WTC11 (cell line): ENCODE results near the gene MAP4K1.

Source experiments
- CBFB ChIP-seq: sonication (generic); formaldehyde crosslinking; IDR thresholded peaks from 2 replicates; pipeline ENCODE4 v1.8.1; 2022; ENCODE audit warnings: mild to moderate bottlenecking, low read depth, missing genetic modification reagents
- CREB1 ChIP-seq: sonication (generic); formaldehyde crosslinking; IDR thresholded peaks from 2 replicates; pipeline ENCODE4 v1.8.0; 2023; ENCODE audit warnings: mild to moderate bottlenecking, missing genetic modification reagents
- ZNF138 ChIP-seq: sonication (generic); formaldehyde crosslinking; conservative IDR thresholded peaks from 2 replicates; pipeline ENCODE4 v1.8.1; 2022; ENCODE audit warnings: mild to moderate bottlenecking, moderate library complexity, missing genetic modification reagents
- ZNF423 ChIP-seq: fragments of 250-450 bp; sonication (Bioruptor Pico); IDR thresholded peaks from 2 replicates; pipeline ENCODE4 v2.1.2; 2022; ENCODE audit warnings: mild to moderate bottlenecking, moderate library complexity
- TF ChIP-seq, protein P1 (sequence below): sonication (generic); formaldehyde crosslinking; IDR thresholded peaks from 2 replicates; pipeline ENCODE4 v1.8.1; 2023; ENCODE audit warnings: mild to moderate bottlenecking, missing genetic modification reagents
- TF ChIP-seq, protein P2 (sequence below): fragments of 200-600 bp; IDR thresholded peaks from 2 replicates; pipeline ENCODE4 v1.8.0; 2022; ENCODE audit warnings: antibody characterized with exemption
- TF ChIP-seq, protein P3 (sequence below): sonication (generic); formaldehyde crosslinking; IDR thresholded peaks from 2 replicates; pipeline ENCODE4 v1.8.1; 2023; ENCODE audit warnings: mild to moderate bottlenecking, missing genetic modification reagents, moderate library complexity
- TF ChIP-seq, protein P4 (sequence below): sonication (generic); formaldehyde crosslinking; IDR thresholded peaks from 2 replicates; pipeline ENCODE4 v1.8.0; 2022; ENCODE audit warnings: mild to moderate bottlenecking, missing genetic modification reagents
- TF ChIP-seq, protein P5 (sequence below): fragments of 250-450 bp; sonication (Bioruptor Pico); conservative IDR thresholded peaks from 2 replicates; pipeline ENCODE4 v1.9.0; 2021; ENCODE audit warnings: mild to moderate bottlenecking
- TF ChIP-seq, protein P6 (sequence below): sonication (generic); formaldehyde crosslinking; IDR thresholded peaks from 2 replicates; pipeline ENCODE4 v1.8.1; 2022; ENCODE audit warnings: low read depth, mild to moderate bottlenecking, moderate library complexity, missing genetic modification reagents, borderline replicate concordance
- TF ChIP-seq, protein P7 (sequence below): sonication (generic); formaldehyde crosslinking; IDR thresholded peaks from 2 replicates; pipeline ENCODE4 v1.8.0; 2022; ENCODE audit warnings: mild to moderate bottlenecking, missing genetic modification reagents

DNA sequence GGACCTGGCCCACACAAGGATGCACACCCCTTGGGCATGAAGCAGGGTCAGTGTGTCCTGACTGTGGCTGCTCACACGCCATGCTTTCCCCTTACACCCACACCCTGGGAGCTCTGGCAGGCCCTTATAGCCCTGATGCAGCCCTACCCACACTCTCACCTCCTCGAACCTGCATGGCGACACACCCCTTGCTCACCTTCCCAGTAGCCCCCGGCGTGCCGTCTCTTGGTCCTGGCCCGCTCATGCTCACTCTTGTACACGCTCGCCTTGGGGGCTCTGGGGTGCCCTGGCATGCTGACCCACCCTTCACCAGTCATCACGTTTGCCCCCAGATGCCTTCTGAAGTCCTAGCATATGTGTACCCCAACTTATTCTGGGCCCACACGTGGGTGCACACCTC lies 56.1 kb downstream of the MAP4K1 start:
- TF ChIP-seq, protein P1, sequence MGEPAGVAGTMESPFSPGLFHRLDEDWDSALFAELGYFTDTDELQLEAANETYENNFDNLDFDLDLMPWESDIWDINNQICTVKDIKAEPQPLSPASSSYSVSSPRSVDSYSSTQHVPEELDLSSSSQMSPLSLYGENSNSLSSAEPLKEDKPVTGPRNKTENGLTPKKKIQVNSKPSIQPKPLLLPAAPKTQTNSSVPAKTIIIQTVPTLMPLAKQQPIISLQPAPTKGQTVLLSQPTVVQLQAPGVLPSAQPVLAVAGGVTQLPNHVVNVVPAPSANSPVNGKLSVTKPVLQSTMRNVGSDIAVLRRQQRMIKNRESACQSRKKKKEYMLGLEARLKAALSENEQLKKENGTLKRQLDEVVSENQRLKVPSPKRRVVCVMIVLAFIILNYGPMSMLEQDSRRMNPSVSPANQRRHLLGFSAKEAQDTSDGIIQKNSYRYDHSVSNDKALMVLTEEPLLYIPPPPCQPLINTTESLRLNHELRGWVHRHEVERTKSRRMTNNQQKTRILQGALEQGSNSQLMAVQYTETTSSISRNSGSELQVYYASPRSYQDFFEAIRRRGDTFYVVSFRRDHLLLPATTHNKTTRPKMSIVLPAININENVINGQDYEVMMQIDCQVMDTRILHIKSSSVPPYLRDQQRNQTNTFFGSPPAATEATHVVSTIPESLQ (CRISPR knock-in tag) = no peak
- TF ChIP-seq, protein P2, sequence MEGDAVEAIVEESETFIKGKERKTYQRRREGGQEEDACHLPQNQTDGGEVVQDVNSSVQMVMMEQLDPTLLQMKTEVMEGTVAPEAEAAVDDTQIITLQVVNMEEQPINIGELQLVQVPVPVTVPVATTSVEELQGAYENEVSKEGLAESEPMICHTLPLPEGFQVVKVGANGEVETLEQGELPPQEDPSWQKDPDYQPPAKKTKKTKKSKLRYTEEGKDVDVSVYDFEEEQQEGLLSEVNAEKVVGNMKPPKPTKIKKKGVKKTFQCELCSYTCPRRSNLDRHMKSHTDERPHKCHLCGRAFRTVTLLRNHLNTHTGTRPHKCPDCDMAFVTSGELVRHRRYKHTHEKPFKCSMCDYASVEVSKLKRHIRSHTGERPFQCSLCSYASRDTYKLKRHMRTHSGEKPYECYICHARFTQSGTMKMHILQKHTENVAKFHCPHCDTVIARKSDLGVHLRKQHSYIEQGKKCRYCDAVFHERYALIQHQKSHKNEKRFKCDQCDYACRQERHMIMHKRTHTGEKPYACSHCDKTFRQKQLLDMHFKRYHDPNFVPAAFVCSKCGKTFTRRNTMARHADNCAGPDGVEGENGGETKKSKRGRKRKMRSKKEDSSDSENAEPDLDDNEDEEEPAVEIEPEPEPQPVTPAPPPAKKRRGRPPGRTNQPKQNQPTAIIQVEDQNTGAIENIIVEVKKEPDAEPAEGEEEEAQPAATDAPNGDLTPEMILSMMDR = no peak
- TF ChIP-seq, protein P3, sequence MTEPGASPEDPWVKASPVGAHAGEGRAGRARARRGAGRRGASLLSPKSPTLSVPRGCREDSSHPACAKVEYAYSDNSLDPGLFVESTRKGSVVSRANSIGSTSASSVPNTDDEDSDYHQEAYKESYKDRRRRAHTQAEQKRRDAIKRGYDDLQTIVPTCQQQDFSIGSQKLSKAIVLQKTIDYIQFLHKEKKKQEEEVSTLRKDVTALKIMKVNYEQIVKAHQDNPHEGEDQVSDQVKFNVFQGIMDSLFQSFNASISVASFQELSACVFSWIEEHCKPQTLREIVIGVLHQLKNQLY (CRISPR knock-in tag) = no peak
- TF ChIP-seq ZNF423 (no peak), ZNF138 (CRISPR knock-in tag) (no peak), CBFB (CRISPR knock-in tag) (no peak), CREB1 (no peak)
- TF ChIP-seq, protein P4, sequence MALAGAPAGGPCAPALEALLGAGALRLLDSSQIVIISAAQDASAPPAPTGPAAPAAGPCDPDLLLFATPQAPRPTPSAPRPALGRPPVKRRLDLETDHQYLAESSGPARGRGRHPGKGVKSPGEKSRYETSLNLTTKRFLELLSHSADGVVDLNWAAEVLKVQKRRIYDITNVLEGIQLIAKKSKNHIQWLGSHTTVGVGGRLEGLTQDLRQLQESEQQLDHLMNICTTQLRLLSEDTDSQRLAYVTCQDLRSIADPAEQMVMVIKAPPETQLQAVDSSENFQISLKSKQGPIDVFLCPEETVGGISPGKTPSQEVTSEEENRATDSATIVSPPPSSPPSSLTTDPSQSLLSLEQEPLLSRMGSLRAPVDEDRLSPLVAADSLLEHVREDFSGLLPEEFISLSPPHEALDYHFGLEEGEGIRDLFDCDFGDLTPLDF = no peak
- TF ChIP-seq, protein P5, sequence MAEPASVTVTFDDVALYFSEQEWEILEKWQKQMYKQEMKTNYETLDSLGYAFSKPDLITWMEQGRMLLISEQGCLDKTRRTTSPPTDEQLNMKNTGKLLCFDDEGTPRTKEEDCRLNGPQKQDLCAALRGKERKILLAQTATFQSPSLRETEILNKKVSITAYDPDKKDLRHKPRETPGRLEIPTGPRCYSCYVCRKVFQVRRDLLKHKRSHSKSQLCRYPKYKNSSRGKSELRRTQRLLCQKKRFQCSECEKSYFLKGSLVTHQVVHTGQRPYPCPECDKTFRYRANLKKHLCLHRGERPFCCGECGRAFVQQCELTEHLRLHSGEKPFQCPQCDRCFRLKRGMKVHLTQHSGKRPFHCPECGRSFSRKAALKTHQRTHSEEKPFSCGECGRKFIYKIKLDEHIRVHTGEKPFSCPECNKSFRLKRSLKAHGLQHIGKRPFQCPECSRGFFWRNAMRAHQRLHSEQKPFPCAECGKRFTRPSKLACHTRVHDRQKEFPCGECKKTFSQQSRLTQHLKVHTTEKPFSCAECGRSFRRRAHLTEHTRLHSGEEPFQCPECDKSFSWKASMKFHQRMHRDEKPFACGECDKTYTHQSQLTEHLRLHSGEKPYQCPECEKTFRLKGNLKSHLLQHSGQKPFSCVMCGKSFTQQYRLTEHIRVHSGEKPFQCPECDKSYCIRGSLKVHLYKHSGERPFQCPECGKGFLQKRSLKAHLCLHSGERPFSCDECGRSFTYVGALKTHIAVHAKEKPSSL (CRISPR knock-in tag) = no peak
- TF ChIP-seq, protein P6, sequence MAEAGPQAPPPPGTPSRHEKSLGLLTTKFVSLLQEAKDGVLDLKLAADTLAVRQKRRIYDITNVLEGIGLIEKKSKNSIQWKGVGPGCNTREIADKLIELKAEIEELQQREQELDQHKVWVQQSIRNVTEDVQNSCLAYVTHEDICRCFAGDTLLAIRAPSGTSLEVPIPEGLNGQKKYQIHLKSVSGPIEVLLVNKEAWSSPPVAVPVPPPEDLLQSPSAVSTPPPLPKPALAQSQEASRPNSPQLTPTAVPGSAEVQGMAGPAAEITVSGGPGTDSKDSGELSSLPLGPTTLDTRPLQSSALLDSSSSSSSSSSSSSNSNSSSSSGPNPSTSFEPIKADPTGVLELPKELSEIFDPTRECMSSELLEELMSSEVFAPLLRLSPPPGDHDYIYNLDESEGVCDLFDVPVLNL (CRISPR knock-in tag) = no peak
- TF ChIP-seq, protein P7, sequence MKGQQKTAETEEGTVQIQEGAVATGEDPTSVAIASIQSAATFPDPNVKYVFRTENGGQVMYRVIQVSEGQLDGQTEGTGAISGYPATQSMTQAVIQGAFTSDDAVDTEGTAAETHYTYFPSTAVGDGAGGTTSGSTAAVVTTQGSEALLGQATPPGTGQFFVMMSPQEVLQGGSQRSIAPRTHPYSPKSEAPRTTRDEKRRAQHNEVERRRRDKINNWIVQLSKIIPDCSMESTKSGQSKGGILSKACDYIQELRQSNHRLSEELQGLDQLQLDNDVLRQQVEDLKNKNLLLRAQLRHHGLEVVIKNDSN (CRISPR knock-in tag) = no peak
